ENCODE measurements around the gene USP46. TPM values are rescaled to one million over a fixed set of nuclear protein-coding genes. Genes with fewer than 3 reads are reported as not detected.

USP46 gene
- total and polyA plus RNA-seq, 2 of the 8 experiments (the other 6 are each of a cell fraction or from before 2014, with no cell fraction given), result 10.6 to 62.4 TPM

GRCh38 chr4:52576326-52576725 lies 82.8 kb downstream of the USP46 start:
- POLR2A ChIA-PET (ENCODE audit: partially characterized antibody), result no interaction called here
- 91% methylated on average over 7 of the region's 7 CpGs; no CpG with 5 or more reads in 1 of the 2 experiments for WGBS, 2 experiments (ENCODE audit: extremely low coverage in 1 of 2, insufficient coverage in 1 of 2, insufficient read length in 1 of 2, insufficient replicate concordance in 2 of 2, low coverage in 1 of 2, low lambda C conversion rate in 2 of 2, missing lambda C conversion rate in 1 of 2)
- no peak for TF ChIP-seq USF2 (IDR thresholded peaks at IDR 0.05; ENCODE audit: low read length)
- TF ChIP-seq RNF2 (IDR thresholded peaks at IDR 0.05; ENCODE audit: borderline replicate concordance, low read depth, low read length, missing control alignments, poor library complexity, severe bottlenecking), result no peak
- TF ChIP-seq FOSL1 (IDR thresholded peaks at IDR 0.05; ENCODE audit: insufficient read depth, low read depth, low read length), result no peak
- TF ChIP-seq SP1 (IDR thresholded peaks at IDR 0.05; ENCODE audit: low read depth, low read length), result no peak
- no peak for TF ChIP-seq RFX5 (IDR thresholded peaks at IDR 0.05; ENCODE audit: borderline replicate concordance, low read depth, low read length)
- TF ChIP-seq RAD21 (IDR thresholded peaks at IDR 0.05 in 1 of 2, conservative IDR thresholded peaks at IDR 0.05 in 1 of 2; ENCODE audit: low read depth in 2 of 2, low read length in 2 of 2), result no peak
- TF ChIP-seq GABPA (IDR thresholded peaks at IDR 0.05; ENCODE audit: borderline replicate concordance, insufficient read depth, low read length), result no peak
- TF ChIP-seq RBBP5 (IDR thresholded peaks at IDR 0.05; ENCODE audit: borderline replicate concordance, low read depth, low read length), result no peak
- no peak for TF ChIP-seq TCF12 (IDR thresholded peaks at IDR 0.05; ENCODE audit: low read depth, low read length)
- TF ChIP-seq CTCF (IDR thresholded peaks at IDR 0.05; ENCODE audit: control extremely low read depth in 1 of 3, insufficient read depth in 1 of 3, low read depth in 1 of 3, low read length in 3 of 3), result no peak

More at GRCh38 chr4:52576326-52576725, 82.8 kb downstream of the USP46 start:
- Histone ChIP-seq H2BK15ac (ENCODE audit: low read length) (no peak overlapping the region), H3K4ac (replicated peaks; ENCODE audit: insufficient read length, low read depth, low read length) (no peak overlapping the region), H4K91ac (replicated peaks; ENCODE audit: insufficient read length, low read length) (no peak overlapping the region), H3K56ac (replicated peaks; ENCODE audit: insufficient read length, low read depth, low read length) (no peak overlapping the region), H2BK12ac (ENCODE audit: low read depth, low read length) (no peak overlapping the region), H3K36me3 (ENCODE audit: control insufficient read depth in 2 of 4, insufficient read depth in 4 of 4, low read length in 3 of 4) (no peaks in the 10 kb centered on the region), H2BK20ac (ENCODE audit: low read length) (no peak overlapping the region), H4K8ac (ENCODE audit: extremely low read depth, insufficient read depth, low read length) (no peak overlapping the region), H3K79me2 (ENCODE audit: control insufficient read depth in 1 of 2, insufficient read depth in 2 of 2, low read length in 2 of 2) (no peaks in the 10 kb centered on the region), H3K23me2 (ENCODE audit: low read depth, low read length) (no peaks in the 10 kb centered on the region), H3K27ac (ENCODE audit: low read depth, low read length) (no peak overlapping the region), H3K23ac (ENCODE audit: insufficient read length) (no peak overlapping the region), H2BK120ac (replicated peaks; ENCODE audit: low read depth, low read length) (no peak overlapping the region), H2AK5ac (ENCODE audit: low read depth, low read length) (no peak overlapping the region), H3K9me3 (ENCODE audit: insufficient read depth in 2 of 2, low read depth in 1 of 2, low read length in 1 of 2) (no peaks in the 10 kb centered on the region), H4K5ac (ENCODE audit: insufficient read length, low read depth, low read length) (no peak overlapping the region), H3K79me1 (ENCODE audit: low read depth, low read length) (no peaks in the 10 kb centered on the region), H4K20me1 (replicated peaks in 1 of 2; ENCODE audit: control insufficient read depth in 1 of 2, insufficient read depth in 2 of 2, low read length in 2 of 2) (no peaks in the 10 kb centered on the region), H3K14ac (ENCODE audit: insufficient read length) (no peak overlapping the region), H3K4me2 (ENCODE audit: insufficient read depth in 1 of 2, low read depth in 2 of 2, low read length in 2 of 2) (no peak overlapping the region), H3K27me3 (replicated peaks in 1 of 4; ENCODE audit: control insufficient read depth in 3 of 4, extremely low read depth in 1 of 4, insufficient read depth in 3 of 4, low read length in 3 of 4) (no peaks in the 10 kb centered on the region), H3K9ac (replicated peaks in 1 of 4; ENCODE audit: extremely low read depth in 1 of 4, low read depth in 3 of 4, low read length in 3 of 4) (no peak overlapping the region), H3K4me3 (ENCODE audit: extremely low read depth in 1 of 4, insufficient read depth in 2 of 4, low read depth in 3 of 4, low read length in 4 of 4) (no peak overlapping the region), H2AFZ (ENCODE audit: low read length) (no peak overlapping the region), H3K4me1 (replicated peaks in 1 of 4; ENCODE audit: control insufficient read depth in 3 of 4, insufficient read depth in 4 of 4, low read length in 3 of 4) (no peaks in the 10 kb centered on the region), H3K18ac (ENCODE audit: extremely low read depth, low read length) (no peak overlapping the region), H2BK5ac (ENCODE audit: low read depth, low read length) (no peak overlapping the region)
- FAIRE-seq (no peak), DNase-seq (ENCODE audit: low read depth in 1 of 2, low spot score in 2 of 2) (no peak)
- CTCF ChIA-PET (ENCODE audit: partially characterized antibody), result interaction anchor here (2.0 kb wide), 1 partner anchor 31 kb away, joined by 8 read pairs; no protein-coding TSS in a partner anchor
